Urinary bladder (tissue), 4 donors: Measurements from ENCODE around the gene CDK5R1. TPM values are rescaled to one million over a fixed set of nuclear protein-coding genes. Genes with fewer than 3 reads are reported as not detected.

Experiments
- DNase-seq: peaks from one replicate; pipeline ENCODE4 v3.0.0-alpha.2; 2015; ENCODE audit errors: extremely low spot score
- H3K27ac ChIP-seq: one replicate; pipeline ENCODE4 v1.5.1; 2013; ENCODE audit warnings: low read depth, mild to moderate bottlenecking, moderate library complexity
- H3K36me3 ChIP-seq: one replicate; pipeline ENCODE4 v1.6.1; 2013; ENCODE audit warnings: mild to moderate bottlenecking, moderate library complexity; ENCODE audit not compliant: insufficient read depth
- H3K4me1 ChIP-seq: one replicate; pipeline ENCODE4 v1.6.1; 2013; ENCODE audit warnings: mild to moderate bottlenecking, moderate library complexity; ENCODE audit not compliant: insufficient read depth
- H3K4me3 ChIP-seq: one replicate; pipeline ENCODE4 v1.5.1; 2013; ENCODE audit warnings: low read depth, low read length
- WGBS: extraction: QIAGEN DNeasy Blood & Tissue Kit; methylation state at CpG from one replicate; pipeline ENCODE4 v1.1.7; 2013; 5-methylcytosine and 5-hydroxymethylcytosine counted together
- polyA plus RNA-seq: library from polyadenylated mRNA; stranded (reverse); fragments of 200-250 nt; gene quantifications from one replicate; pipeline ENCODE4 v1.2.3, GENCODE V29; 2013
- total RNA-seq: library from RNA; depleted of rRNA; stranded (reverse); fragments of >200 nt; gene quantifications from one replicate; pipeline ENCODE4 v1.2.3, GENCODE V29; 2014
- donor health status: healthy with polysubstance abuse.
- donor health status: healthy.

The CDK5R1 gene
- total and polyA plus RNA-seq, 2 donors, result 0.60 to 1.5 TPM

DNA sequence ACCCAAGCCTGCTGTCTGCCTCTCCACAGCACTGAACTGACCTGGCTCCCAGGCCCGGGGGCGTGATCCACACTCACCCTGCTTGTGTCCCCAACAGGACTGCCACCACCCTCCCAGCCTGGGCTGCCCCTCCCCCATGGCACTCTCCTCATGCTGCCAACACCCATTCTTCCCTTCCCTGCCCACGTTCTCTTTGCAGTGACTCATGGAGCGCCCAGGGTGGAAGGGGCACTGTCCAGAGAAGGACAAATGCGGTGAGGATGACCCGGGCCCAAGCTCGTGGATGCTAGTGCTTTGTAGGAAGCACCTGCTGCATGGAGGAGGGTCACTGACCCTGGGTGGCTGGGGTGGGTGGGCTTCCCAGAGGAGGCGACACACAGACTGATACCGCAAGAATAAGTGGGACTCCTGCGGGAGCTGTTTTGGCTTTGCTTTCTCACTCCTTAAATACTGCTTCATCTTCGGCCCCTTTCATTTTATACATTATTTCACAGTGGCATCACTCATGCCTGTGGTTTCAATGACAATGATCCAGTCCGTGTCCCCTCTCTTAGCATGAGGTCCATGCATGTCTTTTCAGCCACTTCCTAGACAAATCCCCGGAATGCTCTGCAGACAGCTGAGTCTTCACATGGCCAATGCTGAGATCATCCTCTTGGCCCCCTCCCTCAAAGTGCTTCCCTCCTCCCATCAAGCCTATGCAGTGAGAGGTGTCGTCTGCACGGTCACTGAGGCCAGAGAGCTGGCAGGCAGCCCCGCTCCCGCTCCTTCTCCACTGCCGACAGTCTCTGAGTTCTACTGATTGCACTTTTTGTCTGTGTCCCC lies 17.6 kb downstream of the CDK5R1 start:
- H3K4me1 ChIP-seq, result peaks cover 1% of the 10 kb centered on the region
- H3K4me3 ChIP-seq, result no peak overlapping the region
- peak overlapping the region; percentile 43 for H3K27ac ChIP-seq
- 68% methylated on average over 18 of the region's 18 CpGs for WGBS
- DNase-seq, result no peak
- H3K36me3 ChIP-seq, result no peaks in the 10 kb centered on the region

DNA sequence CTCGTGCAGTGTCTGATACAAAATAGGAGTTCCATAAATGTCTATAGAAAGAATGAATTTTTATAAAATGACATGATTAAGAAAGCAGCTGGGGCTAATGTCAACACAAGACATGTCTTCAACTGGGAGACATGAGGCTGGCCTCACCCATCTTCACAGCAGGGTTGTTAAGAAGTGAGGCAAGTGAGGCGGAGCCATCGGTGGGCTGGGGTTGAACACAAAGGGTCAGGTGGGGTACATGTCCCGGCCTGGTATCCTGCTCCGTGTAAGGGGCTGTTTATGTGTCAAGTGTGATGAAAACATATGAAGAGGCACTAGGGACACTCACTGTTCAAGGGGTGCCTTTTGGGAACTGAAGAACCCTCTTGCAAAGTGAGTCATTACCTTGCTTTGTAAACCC lies 22.1 kb downstream of the CDK5R1 start:
- Histone ChIP-seq H3K27ac (no peak overlapping the region), H3K36me3 (no peaks in the 10 kb centered on the region), H3K4me3 (no peak overlapping the region), H3K4me1 (peaks cover 1% of the 10 kb centered on the region)
- 83% methylated on average over 5 of the region's 5 CpGs for WGBS
- DNase-seq, result no peak

DNA sequence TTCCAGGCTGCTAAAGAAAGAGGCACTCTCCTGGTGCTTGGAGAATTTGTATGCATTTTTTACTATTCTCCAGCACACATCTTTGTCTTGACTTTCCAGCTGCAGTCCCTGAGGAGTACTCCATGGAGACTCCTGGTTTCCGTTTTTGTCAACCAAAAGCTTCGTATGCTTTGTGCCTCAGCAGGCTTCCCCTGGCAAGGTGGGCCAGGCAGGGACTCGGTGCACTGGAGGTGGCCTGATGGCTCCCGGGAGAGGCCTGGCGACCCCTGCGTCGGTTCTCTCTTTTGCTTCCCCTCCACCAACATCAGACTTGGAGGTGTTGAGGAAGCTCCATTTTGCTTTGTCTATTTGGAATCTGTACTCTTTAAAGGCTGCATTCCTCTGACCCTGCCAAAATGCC lies 23.7 kb downstream of the CDK5R1 start:
- Histone ChIP-seq H3K36me3 (no peaks in the 10 kb centered on the region), H3K4me3 (no peak overlapping the region), H3K27ac (no peak overlapping the region), H3K4me1 (no peaks in the 10 kb centered on the region)
- WGBS, result 82% methylated on average over 7 of the region's 7 CpGs
- DNase-seq, result no peak

DNA sequence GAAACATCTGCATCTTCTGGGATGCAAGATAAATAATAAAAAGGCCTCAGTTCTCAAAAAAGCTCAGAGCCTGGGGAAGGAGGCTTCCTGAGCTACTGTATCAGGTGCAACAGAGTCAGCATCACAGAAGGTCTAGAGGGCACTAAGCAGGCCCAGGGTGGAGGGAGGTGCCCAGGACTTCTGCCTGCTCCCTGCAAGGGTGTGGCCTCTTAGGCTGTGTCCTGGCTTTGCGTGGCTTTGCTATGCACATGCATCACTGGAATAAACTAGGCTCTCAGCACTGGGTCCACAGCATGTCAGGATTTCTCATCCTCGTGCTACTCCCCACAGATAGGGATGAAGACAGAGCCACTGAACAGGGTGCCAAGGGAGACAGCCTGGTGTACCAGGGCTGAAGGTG lies 25.5 kb downstream of the CDK5R1 start:
- 82% methylated on average over 2 of the region's 2 CpGs for WGBS
- DNase-seq, result no peak
- Histone ChIP-seq H3K36me3 (no peaks in the 10 kb centered on the region), H3K27ac (no peak overlapping the region), H3K4me1 (no peaks in the 10 kb centered on the region), H3K4me3 (no peak overlapping the region)

DNA sequence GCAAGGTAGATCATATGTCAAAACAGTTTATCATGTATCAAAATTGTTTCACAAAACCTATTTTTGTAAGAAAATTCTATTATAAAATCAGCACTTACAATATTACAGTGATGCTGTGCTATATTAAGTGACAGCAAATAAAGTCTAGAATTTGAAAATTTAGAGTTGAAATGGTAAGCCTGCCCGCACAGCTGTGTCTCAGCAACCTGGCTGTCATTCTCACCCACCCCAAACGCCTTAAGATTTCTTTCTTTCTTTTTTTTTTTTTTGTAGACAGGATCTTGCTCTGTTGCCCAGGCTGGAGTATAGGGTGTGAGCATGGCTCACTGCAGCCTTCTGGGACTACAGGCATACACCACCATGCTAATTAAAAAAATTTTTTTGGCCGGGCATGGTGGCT lies 26.8 kb downstream of the CDK5R1 start:
- H3K4me3 ChIP-seq, result no peak overlapping the region
- WGBS, result 74% methylated on average over 3 of the region's 3 CpGs
- no peak overlapping the region for H3K27ac ChIP-seq
- no peaks in the 10 kb centered on the region for H3K4me1 ChIP-seq
- H3K36me3 ChIP-seq, result no peaks in the 10 kb centered on the region
- DNase-seq, result no peak

DNA sequence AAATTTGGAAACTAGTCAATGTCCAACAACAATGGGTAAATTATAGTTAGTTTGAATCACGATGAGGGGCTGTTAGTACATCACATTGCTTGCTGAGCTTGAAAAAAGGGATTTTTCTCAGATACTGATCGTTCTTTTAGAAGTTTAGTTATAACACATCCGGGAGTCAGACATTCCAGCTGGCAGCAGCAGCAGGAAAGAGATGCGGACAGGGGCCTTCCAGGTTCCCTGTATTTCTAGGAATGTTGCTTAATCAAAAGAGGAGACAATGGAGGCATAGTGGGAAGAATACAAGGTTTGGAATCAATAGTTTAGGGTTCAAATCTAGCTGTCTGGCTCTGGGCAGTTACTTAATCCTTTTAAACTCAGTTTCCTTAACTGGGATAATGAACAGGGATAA lies 27.8 kb downstream of the CDK5R1 start:
- DNase-seq, result no peak
- H3K27ac ChIP-seq, result no peak overlapping the region
- H3K36me3 ChIP-seq, result no peaks in the 10 kb centered on the region
- peaks cover 1% of the 10 kb centered on the region for H3K4me1 ChIP-seq
- WGBS, result 68% methylated on average over 4 of the region's 4 CpGs
- H3K4me3 ChIP-seq, result no peak overlapping the region

DNA sequence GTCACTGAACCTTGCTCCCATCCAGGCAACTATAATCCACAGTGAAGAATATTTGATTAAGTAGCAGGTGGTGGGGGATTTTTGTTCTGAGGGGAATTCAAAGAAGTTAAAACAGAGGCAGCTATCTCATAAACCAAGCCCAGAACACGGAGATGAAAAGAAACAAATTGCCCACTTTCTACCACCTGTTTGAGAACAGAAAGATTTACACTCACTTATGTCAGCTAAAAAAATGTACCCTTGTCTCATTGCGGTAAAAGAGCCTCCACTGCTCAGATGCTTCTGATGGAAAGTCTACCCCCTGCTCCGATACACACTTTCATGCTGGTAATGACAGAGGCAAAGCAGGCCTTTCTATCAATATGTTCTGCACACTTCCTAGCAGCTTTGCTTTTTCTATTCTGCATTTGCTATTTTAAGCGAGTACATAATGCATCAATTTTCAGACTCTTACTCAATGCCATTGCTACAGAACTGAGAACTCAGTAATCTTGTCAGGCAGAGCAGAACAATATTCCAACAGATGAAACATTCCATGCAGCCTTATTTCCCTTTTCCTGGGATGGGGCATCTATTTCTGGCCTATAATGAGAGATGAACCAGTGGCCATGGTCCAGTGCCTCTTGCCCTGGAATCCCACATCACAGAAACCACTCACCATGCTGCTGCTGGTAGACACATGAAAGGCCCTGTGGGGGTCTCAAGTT lies 29.0 kb downstream of the CDK5R1 start:
- H3K36me3 ChIP-seq, result no peaks in the 10 kb centered on the region
- H3K27ac ChIP-seq, result no peak overlapping the region
- no peak overlapping the region for H3K4me3 ChIP-seq
- 90% methylated on average over 4 of the region's 4 CpGs for WGBS
- no peak for DNase-seq
- H3K4me1 ChIP-seq, result peaks cover 1% of the 10 kb centered on the region

DNA sequence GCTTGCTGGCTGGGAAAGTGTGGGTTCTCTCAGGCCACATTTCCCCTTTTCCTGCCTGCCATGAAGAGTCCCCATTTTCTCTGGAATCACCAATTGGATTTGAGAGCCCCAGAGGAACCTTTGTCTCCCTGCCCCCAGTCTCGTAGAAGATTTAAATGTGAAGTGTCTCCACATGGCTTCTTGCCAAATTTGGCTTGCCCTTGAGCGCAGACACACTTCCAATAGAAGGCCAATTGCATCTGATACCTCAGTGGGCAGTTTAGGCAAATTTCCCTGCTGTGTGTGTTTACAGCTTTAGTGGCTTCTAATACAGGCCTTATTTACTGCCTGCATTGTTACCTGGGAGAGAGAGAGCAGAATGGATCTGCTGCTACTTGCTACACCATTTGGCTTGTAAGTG lies 29.7 kb downstream of the CDK5R1 start:
- WGBS, result 37% methylated on average over 2 of the region's 2 CpGs

DNA sequence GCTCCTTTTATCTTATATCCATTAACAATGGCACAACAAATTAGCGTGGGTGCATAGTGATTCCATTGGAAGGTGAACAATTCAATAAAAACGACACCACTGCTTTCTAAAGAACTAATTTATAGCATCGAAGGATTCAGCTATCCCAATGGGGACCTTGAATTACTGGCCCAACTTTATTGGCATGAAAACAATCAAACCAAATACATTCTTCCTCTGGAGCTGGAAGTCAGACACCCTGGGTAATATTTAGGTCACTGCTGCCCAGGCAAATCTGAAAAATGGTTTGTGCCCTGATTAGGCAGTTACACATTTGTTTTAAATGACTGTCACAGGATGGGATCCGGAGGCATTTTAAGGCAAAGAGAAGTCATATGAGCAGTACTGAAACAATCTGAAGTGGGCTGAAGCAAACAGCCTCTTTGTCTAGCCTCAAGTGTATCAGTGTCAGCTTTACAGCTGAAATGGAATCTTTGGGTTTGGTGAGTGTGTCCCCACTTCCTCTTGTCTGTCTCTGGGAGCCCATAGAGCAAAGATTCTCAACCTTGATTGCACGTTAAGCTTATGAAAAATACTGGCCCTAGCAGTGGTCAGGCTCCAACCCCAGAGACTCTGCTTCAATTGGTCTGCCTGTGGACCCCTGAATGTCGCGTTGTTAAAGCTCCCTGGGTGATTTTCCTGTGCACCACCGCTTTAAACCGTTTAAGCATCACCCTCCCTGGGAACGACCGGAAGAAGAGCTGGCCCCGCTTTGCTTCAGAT lies 30.3 kb downstream of the CDK5R1 start:
- Histone ChIP-seq H3K4me1 (peaks cover 1% of the 10 kb centered on the region), H3K27ac (no peak overlapping the region), H3K36me3 (no peaks in the 10 kb centered on the region), H3K4me3 (no peak overlapping the region)
- 70% methylated on average over 12 of the region's 12 CpGs for WGBS
- no peak for DNase-seq

More for the DNA sequence above, 29.7 kb downstream of the CDK5R1 start:
- no peaks in the 10 kb centered on the region for H3K36me3 ChIP-seq
- DNase-seq, result no peak
- H3K4me3 ChIP-seq, result no peak overlapping the region
- no peak overlapping the region for H3K27ac ChIP-seq
- H3K4me1 ChIP-seq, result peaks cover 1% of the 10 kb centered on the region

DNA sequence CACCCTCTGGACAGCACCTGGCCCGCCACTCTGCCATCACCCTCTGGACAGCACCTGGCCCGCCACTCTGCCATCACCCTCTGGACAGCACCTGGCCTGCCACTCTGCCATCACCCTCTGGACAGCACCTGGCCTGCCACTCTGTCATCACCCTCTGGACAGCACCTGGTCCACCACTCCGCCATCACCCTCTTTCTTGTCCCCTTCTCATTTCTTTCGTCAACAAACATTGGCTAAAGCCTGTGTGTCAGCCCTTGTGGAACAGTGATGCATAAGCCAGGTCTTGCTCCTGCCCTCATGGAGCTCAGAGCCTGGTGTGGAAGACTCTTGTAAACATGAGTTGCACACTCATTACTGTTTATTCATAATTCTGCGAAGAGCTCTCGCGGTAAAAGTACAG lies 31.2 kb downstream of the CDK5R1 start:
- H3K27ac ChIP-seq, result no peak overlapping the region

DNA sequence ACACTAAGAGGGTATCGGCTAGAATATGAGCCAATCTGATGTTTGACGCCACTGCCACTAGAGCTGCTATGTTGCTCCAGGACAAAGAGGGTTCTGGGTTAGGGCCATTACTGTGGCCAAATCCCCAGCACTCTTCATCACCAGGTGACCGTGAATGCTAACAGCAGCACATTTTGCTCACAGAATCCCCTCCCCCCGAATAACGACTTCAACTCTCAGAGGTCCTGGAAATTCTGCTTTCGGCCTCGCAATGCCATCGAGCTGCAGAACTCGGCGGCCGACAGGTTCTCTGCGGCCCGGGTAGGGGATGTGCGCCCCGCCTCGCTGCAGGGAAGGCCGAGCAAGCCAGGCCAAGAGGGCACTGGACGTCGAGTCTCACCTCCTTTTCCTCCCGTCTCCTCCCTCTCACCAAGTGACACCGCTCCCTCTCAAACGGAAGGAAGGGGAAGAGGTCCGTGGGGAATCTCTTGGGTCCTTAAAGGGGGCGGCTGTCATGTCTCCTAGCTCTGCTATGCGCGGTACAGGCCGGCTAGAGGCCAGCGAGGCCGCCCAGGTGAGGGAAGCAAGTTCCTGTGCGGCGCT lies 31.9 kb downstream of the CDK5R1 start:
- 32% methylated on average over 31 of the region's 31 CpGs for WGBS
- DNase-seq, result no peak
- no peaks in the 10 kb centered on the region for H3K36me3 ChIP-seq
- H3K27ac ChIP-seq, result no peak overlapping the region
- peak overlapping the region; percentile 52 for H3K4me3 ChIP-seq
- peaks cover 1% of the 10 kb centered on the region for H3K4me1 ChIP-seq

More for the DNA sequence above, 31.2 kb downstream of the CDK5R1 start:
- no peaks in the 10 kb centered on the region for H3K36me3 ChIP-seq
- 92% methylated on average over 5 of the region's 7 CpGs for WGBS
- peaks cover 1% of the 10 kb centered on the region for H3K4me1 ChIP-seq
- H3K4me3 ChIP-seq, result no peak overlapping the region
- DNase-seq, result no peak

DNA sequence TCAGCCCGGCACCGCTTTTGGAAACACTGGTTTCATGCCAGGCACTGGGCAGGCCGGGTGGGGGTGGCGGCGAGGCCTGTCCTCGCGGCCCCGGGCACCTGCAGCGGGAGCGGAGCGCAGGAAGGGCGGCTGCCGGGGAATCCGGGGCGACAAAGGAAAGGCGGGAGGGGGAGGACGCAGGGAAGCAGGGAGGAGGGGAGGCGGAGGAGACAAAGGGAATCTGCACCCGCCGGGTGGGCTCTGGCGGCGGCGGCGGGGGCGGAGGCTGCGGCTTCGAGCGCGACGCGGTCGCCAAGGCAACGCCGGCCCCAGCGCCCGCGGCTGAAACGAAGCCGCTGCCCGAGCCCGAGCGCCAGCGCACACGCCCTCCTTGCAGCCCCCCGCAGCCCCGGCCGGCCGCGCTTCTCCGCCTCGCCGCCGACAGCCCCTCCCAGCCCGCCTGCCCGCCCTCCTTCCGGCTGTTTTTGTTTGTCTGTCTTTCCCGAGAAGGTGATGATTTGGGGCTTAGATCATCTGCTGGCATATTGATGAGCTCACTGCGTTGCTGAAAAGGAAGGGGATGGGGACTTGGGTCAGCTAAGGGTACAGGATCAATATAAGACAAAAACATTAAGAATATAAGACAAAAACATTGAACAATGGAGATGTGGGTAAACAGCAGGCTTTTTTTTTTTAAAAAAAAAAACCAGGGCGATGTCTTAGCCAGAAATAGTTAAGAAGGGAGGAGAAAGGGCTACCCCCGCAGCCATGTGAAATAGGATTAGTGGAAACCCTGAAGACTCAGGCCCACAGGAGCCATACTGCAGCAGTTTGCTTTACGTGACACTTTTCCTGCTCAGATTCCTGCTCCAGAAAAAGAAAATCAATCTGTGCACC lies 32.7 kb downstream of the CDK5R1 start:
- Histone ChIP-seq H3K4me1 (peaks cover 1% of the 10 kb centered on the region), H3K4me3 (peak overlapping the region; percentile 52), H3K27ac (peak overlapping the region; percentile 57), H3K36me3 (no peaks in the 10 kb centered on the region)
- 1% methylated on average over 59 of the region's 61 CpGs for WGBS
- DNase-seq, result no peak
